ENCODE results near the gene P4HA1.

- TF ChIP-seq CTCF (conservative IDR thresholded peaks at IDR 0.05; ENCODE audit: low read depth, low read length) (peak; percentile 99), EZH2 (IDR thresholded peaks at IDR 0.05; ENCODE audit: low read length, unreplicated experiment) (no peak), EZH2phosphoT487 (IDR thresholded peaks at IDR 0.05; ENCODE audit: borderline replicate concordance, low read length) (no peak)
These were observed at the start of gene P4HA1 for GRCh38 chr10:73096449-73097304.

Data from PC-3 (cell line).